ENCODE results near the gene ANKMY2.
"Not testable (repeated sequence)": the region's sequence is repeated elsewhere in the genome, so short reads cannot be mapped to it uniquely, and the experiment has no call there.

Gene ANKMY2

GRCh38 chr7:16659854-16660497 lies 14.4 kb upstream of the ANKMY2 start:
- DNase-seq (ENCODE audit: low spot score): not testable (repeated sequence)

- DNase-seq (ENCODE audit: low spot score): no peak
Measured at GRCh38 chr7:16657656-16658279, 12.2 kb upstream of the ANKMY2 start.

- DNase-seq (ENCODE audit: low spot score): no peak
Measured at GRCh38 chr7:16656141-16656540, 10.6 kb upstream of the ANKMY2 start.

- no peak for DNase-seq (ENCODE audit: low spot score)
Measured at GRCh38 chr7:16655394-16655793, 9.8 kb upstream of the ANKMY2 start.

- no peak for DNase-seq (ENCODE audit: low spot score)
Measured at GRCh38 chr7:16652888-16653287, 7.3 kb upstream of the ANKMY2 start.

GRCh38 chr7:16652240-16652583 lies 6.7 kb upstream of the ANKMY2 start:
- no peak for DNase-seq (ENCODE audit: low spot score)

- DNase-seq (ENCODE audit: low spot score): no peak
Measured at GRCh38 chr7:16651396-16652239, 6.1 kb upstream of the ANKMY2 start.

GRCh38 chr7:16650266-16650665 lies 4.7 kb upstream of the ANKMY2 start:
- no peak for DNase-seq (ENCODE audit: low spot score)

- no peak for DNase-seq (ENCODE audit: low spot score)
Measured at GRCh38 chr7:16649196-16649595, 3.6 kb upstream of the ANKMY2 start.

GRCh38 chr7:16648551-16648950 lies 3.0 kb upstream of the ANKMY2 start:
- no peak for DNase-seq (ENCODE audit: low spot score)

GRCh38 chr7:16647435-16647960 lies 1.9 kb upstream of the ANKMY2 start:
- DNase-seq (ENCODE audit: low spot score): peak; percentile 46

GRCh38 chr7:16646472-16647072 lies 1.0 kb upstream of the ANKMY2 start:
- peak; percentile 39 for DNase-seq (ENCODE audit: low spot score)

GRCh38 chr7:16644636-16645592 lies 640 bp downstream of the ANKMY2 start:
- DNase-seq (ENCODE audit: low spot score): peak; percentile 30

- DNase-seq (ENCODE audit: low spot score): peak; percentile 28
Measured at GRCh38 chr7:16644157-16644556, 1.4 kb downstream of the ANKMY2 start.

GRCh38 chr7:16638282-16639280 lies 7.0 kb downstream of the ANKMY2 start:
- DNase-seq (ENCODE audit: low spot score): no peak

GRCh38 chr7:16637379-16637778 lies 8.2 kb downstream of the ANKMY2 start:
- DNase-seq (ENCODE audit: low spot score): no peak

- no peak for DNase-seq (ENCODE audit: low spot score)
Measured at GRCh38 chr7:16636555-16637101, 8.9 kb downstream of the ANKMY2 start.

- no peak for DNase-seq (ENCODE audit: low spot score)
Measured at GRCh38 chr7:16634271-16634738, 11.2 kb downstream of the ANKMY2 start.

GRCh38 chr7:16630654-16631053 lies 14.9 kb downstream of the ANKMY2 start:
- no peak for DNase-seq (ENCODE audit: low spot score)

- no peak for DNase-seq (ENCODE audit: low spot score)
Measured at GRCh38 chr7:16627236-16627635, 18.3 kb downstream of the ANKMY2 start.
